ENCODE results near the gene RASA4B.
"Not testable (repeated sequence)": the region's sequence is repeated elsewhere in the genome, so short reads cannot be mapped to it uniquely, and the experiment has no call there.

- not testable (repeated sequence) for TF ChIP-seq CTCF, EP300, POLR2A (IDR thresholded peaks at IDR 0.05)
These were observed 26.8 kb upstream of the RASA4B start for GRCh38 chr7:102544372-102544771.

All from suprapubic skin (tissue), 3 donors.